Measurements from ENCODE around the gene SOX6.
A peak's percentile ranks its signal among the peaks of the same experiment; 100 is the strongest.

Gene SOX6

GRCh38 chr11:15969701-15970329 is 386.5 kb downstream of the SOX6 start:
- peak; percentile 20 for DNase-seq (ENCODE audit: low spot score)
- in situ Hi-C loops (cut with MboI; ENCODE audit: low pct_unique_long_range_greater_than_20kb, low sequenced_read_pairs, unreplicated experiment): no loop called here
- no peak for TF ChIP-seq CTCF (IDR thresholded peaks at IDR 0.05; ENCODE audit: extremely low read depth, insufficient read depth, missing control alignments)

- peak; percentile 16 for DNase-seq (ENCODE audit: low spot score)
- no peak for TF ChIP-seq CTCF (IDR thresholded peaks at IDR 0.05; ENCODE audit: extremely low read depth, insufficient read depth, missing control alignments)
- in situ Hi-C loops (cut with MboI; ENCODE audit: low pct_unique_long_range_greater_than_20kb, low sequenced_read_pairs, unreplicated experiment): no loop called here
Observed at GRCh38 chr11:15969281-15969680, 387.1 kb downstream of the SOX6 start.

GRCh38 chr11:15968461-15969130 is 387.8 kb downstream of the SOX6 start:
- in situ Hi-C loops (cut with MboI; ENCODE audit: low pct_unique_long_range_greater_than_20kb, low sequenced_read_pairs, unreplicated experiment): no loop called here

GRCh38 chr11:15967966-15968365 is 388.4 kb downstream of the SOX6 start:
- in situ Hi-C loops (cut with MboI; ENCODE audit: low pct_unique_long_range_greater_than_20kb, low sequenced_read_pairs, unreplicated experiment): no loop called here
- no peak for TF ChIP-seq CTCF (IDR thresholded peaks at IDR 0.05; ENCODE audit: extremely low read depth, insufficient read depth, missing control alignments)
- no peak for DNase-seq (ENCODE audit: low spot score)

More at GRCh38 chr11:15968461-15969130, 387.8 kb downstream of the SOX6 start:
- no peak for TF ChIP-seq CTCF (IDR thresholded peaks at IDR 0.05; ENCODE audit: extremely low read depth, insufficient read depth, missing control alignments)
- DNase-seq (ENCODE audit: low spot score): no peak

- in situ Hi-C loops (cut with MboI; ENCODE audit: low pct_unique_long_range_greater_than_20kb, low sequenced_read_pairs, unreplicated experiment): no loop called here
- DNase-seq (ENCODE audit: low spot score): no peak
- TF ChIP-seq CTCF (IDR thresholded peaks at IDR 0.05; ENCODE audit: extremely low read depth, insufficient read depth, missing control alignments): no peak
Observed at GRCh38 chr11:15967166-15967565, 389.2 kb downstream of the SOX6 start.

- TF ChIP-seq CTCF (IDR thresholded peaks at IDR 0.05; ENCODE audit: extremely low read depth, insufficient read depth, missing control alignments): no peak
- in situ Hi-C loops (cut with MboI; ENCODE audit: low pct_unique_long_range_greater_than_20kb, low sequenced_read_pairs, unreplicated experiment): no loop called here
- no peak for DNase-seq (ENCODE audit: low spot score)
Observed at GRCh38 chr11:15965562-15966250, 390.6 kb downstream of the SOX6 start.

Measured in GM13977 (cell line).